ENCODE data around the gene TYW1.
"Not testable (repeated sequence)": the region's sequence is repeated elsewhere in the genome, so short reads cannot be mapped to it uniquely, and the experiment has no call there.

TYW1 gene

DNA sequence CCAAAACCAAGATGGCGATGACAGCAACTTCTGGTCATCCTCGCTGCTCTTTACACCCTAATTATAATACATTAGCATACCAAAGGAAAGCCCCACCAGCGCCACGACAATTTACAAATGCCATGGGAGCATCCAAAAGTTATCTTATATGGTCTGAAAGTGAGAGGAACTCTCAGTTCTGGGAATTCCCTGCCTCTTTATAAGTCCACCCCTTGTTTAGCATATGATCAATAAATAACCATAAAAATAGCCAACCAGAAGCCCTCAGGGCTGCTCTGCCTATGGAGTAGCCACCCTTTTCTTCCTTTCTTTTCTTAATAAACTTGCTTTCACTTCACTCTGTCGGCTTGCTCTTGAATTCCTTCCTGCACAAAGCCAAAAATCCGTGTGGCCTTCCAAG, 262.7 kb downstream of the TYW1 start:
- not testable (repeated sequence) for DNase-seq

DNA sequence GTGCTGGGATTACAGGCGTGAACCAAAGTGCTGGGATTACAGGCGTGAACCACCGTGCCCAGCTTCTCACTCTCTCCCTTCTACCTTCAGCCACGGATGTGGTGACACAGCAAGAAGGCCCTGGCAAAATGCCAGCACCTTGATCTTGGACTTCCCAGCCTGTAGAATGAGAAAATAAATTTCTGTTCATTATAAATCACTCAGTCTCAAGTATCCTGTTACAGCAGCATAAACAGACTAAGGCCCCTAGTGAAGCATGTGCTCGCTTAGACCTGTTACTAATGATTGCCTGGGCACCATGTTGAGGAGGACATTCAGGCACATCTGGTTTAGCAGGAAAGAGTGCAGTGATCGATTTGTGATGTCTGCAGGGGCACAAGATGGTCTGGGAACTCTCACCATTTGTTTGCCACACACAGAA, 263.5 kb downstream of the TYW1 start:
- DNase-seq = not testable (repeated sequence)

DNA sequence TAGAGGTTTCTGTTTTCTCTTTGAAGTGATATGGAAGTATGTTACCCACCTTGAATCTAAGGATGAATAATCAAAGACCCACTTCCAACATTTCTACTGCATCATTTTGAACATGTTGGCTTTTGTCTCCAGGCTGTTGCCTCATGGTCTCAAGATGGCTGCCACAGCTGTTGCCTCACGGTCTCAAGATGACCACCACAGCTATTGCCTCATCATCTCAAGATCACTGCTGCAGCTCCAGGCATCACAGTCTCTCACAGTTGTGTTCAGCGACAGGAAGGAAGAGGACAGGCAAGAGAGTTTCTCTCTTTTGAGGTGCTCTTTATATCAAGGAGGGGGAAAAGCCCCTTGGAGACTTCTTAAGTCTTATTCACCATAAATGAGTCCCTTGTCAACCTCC, 267.4 kb downstream of the TYW1 start:
- not testable (repeated sequence) for DNase-seq

DNA sequence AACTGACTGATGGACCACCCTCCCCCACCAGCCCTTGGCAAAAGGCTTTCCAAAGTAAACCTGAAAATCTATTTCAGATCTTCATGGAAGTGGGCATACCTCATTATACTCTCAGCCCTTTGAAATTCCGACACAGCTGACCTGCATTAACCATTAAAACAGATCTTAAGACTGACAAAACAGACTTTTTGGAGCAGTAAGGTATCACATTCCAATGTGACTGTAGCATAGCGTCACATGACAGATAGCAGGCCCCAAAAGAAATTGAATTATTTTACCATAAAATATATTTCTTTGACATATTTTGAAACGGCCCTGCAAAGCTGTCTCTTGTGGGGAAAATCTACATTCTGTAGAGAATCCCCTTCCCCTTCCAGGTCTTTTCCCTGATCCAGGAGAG, 269.4 kb downstream of the TYW1 start:
- not testable (repeated sequence) for DNase-seq

DNA sequence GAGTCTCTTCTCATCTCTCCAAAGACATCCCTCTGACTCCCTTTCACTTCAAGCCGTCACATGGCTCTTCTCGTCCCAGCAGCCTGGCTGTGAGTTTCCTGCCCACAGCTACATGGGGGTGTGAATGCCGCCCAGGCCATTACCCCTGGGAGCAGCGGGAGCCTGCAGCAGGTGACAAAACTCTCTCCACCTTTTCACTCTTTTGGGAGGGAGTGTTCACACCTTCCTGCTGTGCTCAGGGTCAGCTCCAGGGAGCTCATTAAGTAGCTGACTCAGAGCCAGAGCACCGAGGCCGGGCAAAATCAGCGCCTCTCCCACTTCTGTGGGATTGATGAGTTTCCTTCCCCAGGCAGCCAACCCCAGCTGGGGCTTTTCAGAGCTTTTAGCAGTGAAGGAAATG, 271.3 kb downstream of the TYW1 start:
- DNase-seq = no peak

DNA sequence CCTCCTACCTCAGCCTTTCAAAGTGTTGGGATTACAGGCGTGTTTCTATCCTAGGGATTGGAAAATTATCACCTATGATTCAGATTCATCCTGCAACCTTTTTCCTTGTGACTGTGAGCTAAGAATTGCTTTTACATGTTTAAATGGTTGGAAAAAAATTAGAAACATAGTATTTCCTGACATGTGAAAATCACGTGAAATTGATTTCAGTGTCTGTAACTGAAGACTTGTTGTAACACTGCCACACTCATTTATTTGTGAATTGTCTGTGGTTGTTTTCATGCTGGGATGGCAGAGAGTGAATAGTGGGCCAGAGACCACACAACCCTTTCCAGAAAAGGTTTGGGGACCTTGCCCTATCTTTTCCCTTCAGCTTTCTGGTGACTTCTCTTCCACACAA, 273.3 kb downstream of the TYW1 start:
- not testable (repeated sequence) for DNase-seq

All from eye (tissue), 1 donor.